ENCODE measurements around the gene TTC31.

The TTC31 gene

GRCh38 chr2:74535440-74535965 is 52.6 kb downstream of the TTC31 start:
- in situ Hi-C loops (cut with HindIII; ENCODE audit: low sequenced_read_pairs) = no loop called here
- no peak for TF ChIP-seq CTCF (IDR thresholded peaks at IDR 0.05; ENCODE audit: low read depth, low read length)
- H3K4me3 ChIP-seq (ENCODE audit: low read depth, low read length) = no peak overlapping the region
- DNase-seq (ENCODE audit: low read depth, low spot score) = no peak

GRCh38 chr2:74536166-74536950 is 53.5 kb downstream of the TTC31 start:
- H3K4me3 ChIP-seq (ENCODE audit: low read depth, low read length) = no peak overlapping the region
- no peak for TF ChIP-seq CTCF (IDR thresholded peaks at IDR 0.05; ENCODE audit: low read depth, low read length)
- DNase-seq (ENCODE audit: low read depth, low spot score) = no peak
- in situ Hi-C loops (cut with HindIII; ENCODE audit: low sequenced_read_pairs) = no loop called here

GRCh38 chr2:74537140-74537539 is 54.3 kb downstream of the TTC31 start:
- in situ Hi-C loops (cut with HindIII; ENCODE audit: low sequenced_read_pairs) = no loop called here
- TF ChIP-seq CTCF (IDR thresholded peaks at IDR 0.05; ENCODE audit: low read depth, low read length) = no peak
- no peak for DNase-seq (ENCODE audit: low read depth, low spot score)
- no peak overlapping the region for H3K4me3 ChIP-seq (ENCODE audit: low read depth, low read length)

GRCh38 chr2:74538881-74539339 is 56.0 kb downstream of the TTC31 start:
- TF ChIP-seq CTCF (IDR thresholded peaks at IDR 0.05; ENCODE audit: low read depth, low read length) = no peak

GRCh38 chr2:74540291-74540690 is 57.4 kb downstream of the TTC31 start:
- in situ Hi-C loops (cut with HindIII; ENCODE audit: low sequenced_read_pairs) = no loop called here
- TF ChIP-seq CTCF (IDR thresholded peaks at IDR 0.05; ENCODE audit: low read depth, low read length) = no peak
- H3K4me3 ChIP-seq (ENCODE audit: low read depth, low read length) = no peak overlapping the region
- no peak for DNase-seq (ENCODE audit: low read depth, low spot score)

More at GRCh38 chr2:74538881-74539339, 56.0 kb downstream of the TTC31 start:
- in situ Hi-C loops (cut with HindIII; ENCODE audit: low sequenced_read_pairs) = no loop called here
- no peak for DNase-seq (ENCODE audit: low read depth, low spot score)
- no peak overlapping the region for H3K4me3 ChIP-seq (ENCODE audit: low read depth, low read length)

- in situ Hi-C loops (cut with HindIII; ENCODE audit: low sequenced_read_pairs) = no loop called here
- H3K4me3 ChIP-seq (ENCODE audit: low read depth, low read length) = no peak overlapping the region
- TF ChIP-seq CTCF (IDR thresholded peaks at IDR 0.05; ENCODE audit: low read depth, low read length) = no peak
- no peak for DNase-seq (ENCODE audit: low read depth, low spot score)
These were observed 60.1 kb downstream of the TTC31 start for GRCh38 chr2:74542978-74543377.
